Progenitor cell of endocrine pancreas (in vitro differentiated cells): ENCODE results near the gene TXNDC16. TPM values are rescaled to one million over a fixed set of nuclear protein-coding genes. Genes with fewer than 3 reads are reported as not detected.
A peak's percentile ranks its signal among the peaks of the same experiment; 100 is the strongest.
"Not testable (repeated sequence)": the region's sequence is repeated elsewhere in the genome, so short reads cannot be mapped to it uniquely, and the experiment has no call there.

Experiments used
- DNase-seq: peaks from one replicate; pipeline ENCODE4 v3.0.0; 2021; ENCODE audit warnings: low spot score; ENCODE audit not compliant: unreplicated experiment
- H3K27ac Mint-ChIP-seq: 2 replicates; pipeline ENCODE4 v1.8.0; 2021; ENCODE audit warnings: mild to moderate bottlenecking, moderate library complexity, mixed read lengths
- H3K27me3 Mint-ChIP-seq: 2 replicates; pipeline ENCODE4 v1.8.0; 2021; ENCODE audit warnings: mixed read lengths
- H3K36me3 Mint-ChIP-seq: 2 replicates; pipeline ENCODE4 v1.8.0; 2022; ENCODE audit warnings: mixed read lengths; ENCODE audit not compliant: insufficient read depth
- H3K4me1 Mint-ChIP-seq: 2 replicates; pipeline ENCODE4 v1.8.0; 2021; ENCODE audit warnings: low read depth, mixed read lengths
- H3K4me3 Mint-ChIP-seq: 2 replicates; pipeline ENCODE4 v1.8.0; 2021; ENCODE audit warnings: low read depth, mild to moderate bottlenecking, moderate library complexity, mixed read lengths
- H3K9me3 Mint-ChIP-seq: 2 replicates; pipeline ENCODE4 v1.8.0; 2021; ENCODE audit warnings: low read depth, mixed read lengths
- CTCF ChIP-seq: fragments of 200-600 bp; sonication (generic); IDR thresholded peaks from one replicate; pipeline ENCODE4 v1.5.0; 2021; ENCODE audit warnings: antibody characterized with exemption, mild to moderate bottlenecking; ENCODE audit not compliant: unreplicated experiment
- total RNA-seq: library from RNA; stranded (reverse); gene quantifications from 2 replicates; pipeline ENCODE4 v1.2.1, GENCODE V29; 2021

Gene TXNDC16
- total RNA-seq, 1 donor from 2014 or later: 18.9 TPM

- H3K9me3 Mint-ChIP-seq: no peaks in the 10 kb centered on the region
- no peak overlapping the region for H3K27ac Mint-ChIP-seq
- no peak overlapping the region for H3K4me3 Mint-ChIP-seq
- DNase-seq: no peak
- no peaks in the 10 kb centered on the region for H3K27me3 Mint-ChIP-seq
- no peaks in the 10 kb centered on the region for H3K4me1 Mint-ChIP-seq
- no peak for TF ChIP-seq CTCF
- peaks cover 6% of the 10 kb centered on the region for H3K36me3 Mint-ChIP-seq
Observed at GRCh38 chr14:52485350-52485960, 66.8 kb downstream of the TXNDC16 start.

- Mint-ChIP-seq H3K4me1 (no peaks in the 10 kb centered on the region), H3K4me3 (no peak overlapping the region), H3K9me3 (peaks cover 15% of the 10 kb centered on the region), H3K36me3 (peaks cover 37% of the 10 kb centered on the region), H3K27ac (no peak overlapping the region), H3K27me3 (no peaks in the 10 kb centered on the region)
- no peak for DNase-seq
- TF ChIP-seq CTCF: no peak
Observed at GRCh38 chr14:52481864-52482263, 70.4 kb downstream of the TXNDC16 start.

- TF ChIP-seq CTCF: peak; percentile 29
- Mint-ChIP-seq H3K27me3 (no peaks in the 10 kb centered on the region), H3K4me3 (no peak overlapping the region), H3K9me3 (peaks cover 20% of the 10 kb centered on the region), H3K27ac (no peak overlapping the region), H3K36me3 (peaks cover 34% of the 10 kb centered on the region), H3K4me1 (peaks cover 3% of the 10 kb centered on the region)
- no peak for DNase-seq
Observed at GRCh38 chr14:52473557-52473956, 78.7 kb downstream of the TXNDC16 start.

DNA sequence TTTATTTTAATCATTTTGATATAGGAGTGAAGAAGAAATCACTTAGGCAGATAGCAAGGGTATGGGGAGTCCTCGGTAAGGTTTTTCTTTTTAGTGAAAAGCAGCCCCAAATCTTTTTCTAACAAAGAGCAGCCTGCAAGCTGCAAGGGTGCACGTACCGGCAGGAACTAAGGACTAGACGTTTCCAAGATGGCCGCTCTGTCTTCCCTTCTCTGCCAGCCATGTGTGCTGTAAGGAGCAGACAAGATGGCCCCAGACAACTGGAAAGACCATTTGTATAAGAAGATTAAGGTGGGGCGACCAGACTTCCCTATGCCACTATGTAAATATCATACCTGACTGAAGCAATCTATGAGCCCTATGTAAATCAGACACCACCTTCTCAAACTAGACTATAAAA, 79.6 kb downstream of the TXNDC16 start:
- no peak overlapping the region for H3K27ac Mint-ChIP-seq
- H3K9me3 Mint-ChIP-seq: peaks cover 17% of the 10 kb centered on the region
- no peaks in the 10 kb centered on the region for H3K27me3 Mint-ChIP-seq
- peaks cover 3% of the 10 kb centered on the region for H3K4me1 Mint-ChIP-seq
- no peak overlapping the region for H3K4me3 Mint-ChIP-seq
- H3K36me3 Mint-ChIP-seq: peaks cover 27% of the 10 kb centered on the region
- no peak for DNase-seq
- TF ChIP-seq CTCF: no peak

GRCh38 chr14:52472251-52472650, 80.1 kb downstream of the TXNDC16 start:
- peaks cover 14% of the 10 kb centered on the region for H3K9me3 Mint-ChIP-seq
- not testable (repeated sequence) for H3K4me1 Mint-ChIP-seq, H3K27ac Mint-ChIP-seq, H3K27me3 Mint-ChIP-seq, DNase-seq, H3K4me3 Mint-ChIP-seq
- peaks cover 25% of the 10 kb centered on the region for H3K36me3 Mint-ChIP-seq

GRCh38 chr14:52467515-52468266, 84.6 kb downstream of the TXNDC16 start:
- DNase-seq: no peak
- Mint-ChIP-seq H3K27me3 (no peaks in the 10 kb centered on the region), H3K27ac (no peak overlapping the region), H3K9me3 (no peaks in the 10 kb centered on the region), H3K36me3 (peaks cover 9% of the 10 kb centered on the region), H3K4me3 (no peak overlapping the region), H3K4me1 (peaks cover 3% of the 10 kb centered on the region)
- no peak for TF ChIP-seq CTCF
